Activated B cell treated with CpG ODN at 0.5 μM for 24 hours (primary cell): ENCODE measurements around the gene SESN2. TPM values are rescaled to one million over a fixed set of nuclear protein-coding genes. Genes with fewer than 3 reads are reported as not detected.
"Not testable (repeated sequence)": the region's sequence is repeated elsewhere in the genome, so short reads cannot be mapped to it uniquely, and the experiment has no call there.

ENCODE experiments used
- ATAC-seq: fragments of 200-7000 bp; cut with Tn5 transposase; one replicate; pipeline ENCODE4 v1.10.0; 2021; ENCODE audit warnings: low read depth, mild to moderate bottlenecking, moderate library complexity
- CTCF ChIA-PET: fragments of 350-600 bp; sonication (Branson Sonifier 250); formaldehyde crosslinking; loops from one replicate; lab custom pipeline; 2021; ENCODE audit warnings: antibody characterized with exemption; lab: Charles Lee
- POLR2A ChIA-PET: fragments of 350-600 bp; sonication (Branson Sonifier 250); formaldehyde crosslinking; loops from one replicate; lab custom pipeline; 2021; ENCODE audit warnings: antibody characterized with exemption; lab: Charles Lee
- DNase-seq: peaks from one replicate; pipeline ENCODE4 v3.0.0; 2022
- H3K27ac Mint-ChIP-seq: one replicate; pipeline ENCODE4 v1.8.0; 2020; ENCODE audit warnings: mixed read lengths
- H3K27me3 Mint-ChIP-seq: one replicate; pipeline ENCODE4 v1.8.0; 2021; ENCODE audit warnings: mixed read lengths
- H3K36me3 Mint-ChIP-seq: one replicate; pipeline ENCODE4 v1.8.0; 2021; ENCODE audit warnings: low read depth, mixed read lengths
- H3K4me1 Mint-ChIP-seq: one replicate; pipeline ENCODE4 v1.8.0; 2021; ENCODE audit warnings: mixed read lengths
- H3K4me3 Mint-ChIP-seq: one replicate; pipeline ENCODE4 v1.8.0; 2020; ENCODE audit warnings: mild to moderate bottlenecking, mixed read lengths
- H3K9me3 Mint-ChIP-seq: one replicate; pipeline ENCODE4 v1.8.0; 2020; ENCODE audit warnings: mixed read lengths
- CTCF ChIP-seq: fragments of 200-600 bp; IDR thresholded peaks from one replicate; pipeline ENCODE4 v1.8.0; 2022; ENCODE audit warnings: antibody characterized with exemption, mild to moderate bottlenecking
- intact Hi-C: fragments of 100-400 bp; cut with micrococcal nuclease; formaldehyde crosslinking; loops from one replicate; pipeline ENCODE4 v1.15.1; 2024
- total RNA-seq: library from RNA; stranded (reverse); gene quantifications from 2 replicates; pipeline ENCODE4 v1.2.3, GENCODE V29; 2022

SESN2 gene
- total RNA-seq, 1 donor from 2014 or later, result 19.8 TPM

- peaks cover 3% of the 10 kb centered on the region for H3K36me3 Mint-ChIP-seq
- no peak for ATAC-seq
- CTCF ChIA-PET, result no interaction called here
- TF ChIP-seq CTCF, result no peak
- DNase-seq, result no peak
- no peak overlapping the region for H3K4me3 Mint-ChIP-seq
- H3K27ac Mint-ChIP-seq, result no peak overlapping the region
- POLR2A ChIA-PET, result no interaction called here
- peaks cover 30% of the 10 kb centered on the region for H3K4me1 Mint-ChIP-seq
- H3K9me3 Mint-ChIP-seq, result no peaks in the 10 kb centered on the region
- intact Hi-C loops, result no loop called here
- H3K27me3 Mint-ChIP-seq, result peaks cover under 1% of the 10 kb centered on the region
Measured at GRCh38 chr1:28323720-28324119, 64.4 kb downstream of the SESN2 start.

GRCh38 chr1:28326515-28326914 is 67.2 kb downstream of the SESN2 start:
- ChIA-PET POLR2A (interaction anchor here (0.7 to 5.2 kb wide), 10 partner anchors 67 to 322 kb away, joined by 3 to 144 read pairs (median 7); partner anchors contain the start of genes RCC1, RNU11, SESN2 and TAF12), CTCF (interaction anchor here (0.8 to 1.5 kb wide), 2 partner anchors 8 to 79 kb away, joined by 3 to 6 read pairs; no protein-coding TSS in a partner anchor)
- Mint-ChIP-seq H3K36me3 (peaks cover 18% of the 10 kb centered on the region), H3K4me3 (no peak overlapping the region), H3K4me1 (peaks cover 46% of the 10 kb centered on the region), H3K27me3 (peaks cover 2% of the 10 kb centered on the region), H3K27ac (peak overlapping the region; percentile 97), H3K9me3 (no peaks in the 10 kb centered on the region)
- intact Hi-C loops, result loop anchor here (5.0 kb wide), 1 partner anchor 494 kb away; the partner anchor contains the start of gene PPP1R8
- no peak for TF ChIP-seq CTCF
- DNase-seq, result no peak
- no peak for ATAC-seq

- DNase-seq (no peak), ATAC-seq (no peak)
- intact Hi-C loops, result loop anchor here (5.0 kb wide), 1 partner anchor 495 kb away; the partner anchor contains the start of gene PPP1R8
- TF ChIP-seq CTCF, result no peak
- ChIA-PET CTCF (interaction anchor here (0.8 to 1.5 kb wide), 2 partner anchors 8 to 79 kb away, joined by 3 to 6 read pairs; no protein-coding TSS in a partner anchor), POLR2A (interaction anchor here (0.9 to 5.2 kb wide), 10 partner anchors 67 to 496 kb away, joined by 3 to 144 read pairs (median 24); partner anchors contain the start of genes ATP5IF1, GMEB1, PPP1R8 and RCC1)
- Mint-ChIP-seq H3K27ac (peak overlapping the region; percentile 97), H3K4me3 (peak overlapping the region; percentile 60), H3K27me3 (peaks cover 2% of the 10 kb centered on the region), H3K4me1 (peaks cover 47% of the 10 kb centered on the region), H3K9me3 (no peaks in the 10 kb centered on the region), H3K36me3 (peaks cover 22% of the 10 kb centered on the region)
Measured at GRCh38 chr1:28326984-28327383, 67.7 kb downstream of the SESN2 start.

GRCh38 chr1:28327431-28327830 is 68.1 kb downstream of the SESN2 start:
- ATAC-seq, result peak; percentile 18
- H3K27me3 Mint-ChIP-seq, H3K9me3 Mint-ChIP-seq: not testable (repeated sequence)
- DNase-seq, result peak; percentile 30
- H3K27ac Mint-ChIP-seq, result peak overlapping the region; percentile 97
- intact Hi-C loops, result loop anchor here (5.0 kb wide), 1 partner anchor 495 kb away; the partner anchor contains the start of gene PPP1R8
- H3K4me3 Mint-ChIP-seq, result peak overlapping the region; percentile 92
- H3K36me3 Mint-ChIP-seq, result peaks cover 26% of the 10 kb centered on the region
- H3K4me1 Mint-ChIP-seq, result peaks cover 47% of the 10 kb centered on the region
- CTCF ChIA-PET, result interaction anchor here (0.8 to 2.4 kb wide), 2 partner anchors 9 to 78 kb away, joined by 3 to 20 read pairs; no protein-coding TSS in a partner anchor
- POLR2A ChIA-PET, result interaction anchor here (0.9 to 5.2 kb wide), 12 partner anchors 13 to 497 kb away, joined by 3 to 144 read pairs (median 14); partner anchors contain the start of genes ATP5IF1, GMEB1, PPP1R8 and RCC1

- Mint-ChIP-seq H3K27me3 (peaks cover 2% of the 10 kb centered on the region), H3K36me3 (peaks cover 34% of the 10 kb centered on the region), H3K4me1 (peaks cover 54% of the 10 kb centered on the region), H3K27ac (peak overlapping the region; percentile 97), H3K9me3 (no peaks in the 10 kb centered on the region), H3K4me3 (peak overlapping the region; percentile 92)
- intact Hi-C loops, result loop anchor here (1.0 to 5.0 kb wide), 7 partner anchors 41 to 555 kb away; partner anchors contain the start of genes EYA3, PHACTR4, PPP1R8 and RNU11
- ChIA-PET CTCF (interaction anchor here (1.0 to 2.4 kb wide), 4 partner anchors 26 to 408 kb away, joined by 3 to 20 read pairs (median 3); partner anchors contain the start of gene YTHDF2), POLR2A (interaction anchor here (0.7 to 5.2 kb wide), 40 partner anchors 9 to 1406 kb away, joined by 3 to 144 read pairs (median 9); partner anchors contain the start of genes ATP5IF1, EYA3, FAM76A and GMEB1)
- DNase-seq, result no peak
- no peak for TF ChIP-seq CTCF
- ATAC-seq, result no peak
Measured at GRCh38 chr1:28328228-28328648, 68.9 kb downstream of the SESN2 start.
